HG03095 (cell line): ENCODE data around the gene PAIP2.
A peak's percentile ranks its signal among the peaks of the same experiment; 100 is the strongest.
"Not testable (repeated sequence)": the region's sequence is repeated elsewhere in the genome, so short reads cannot be mapped to it uniquely, and the experiment has no call there.

ENCODE experiments used
- ATAC-seq: cut with Tn5 transposase; IDR thresholded peaks from one replicate; pipeline ENCODE4 v1.9.1; 2021; ENCODE audit warnings: moderate library complexity; ENCODE audit not compliant: unreplicated experiment

Gene PAIP2, protein sequence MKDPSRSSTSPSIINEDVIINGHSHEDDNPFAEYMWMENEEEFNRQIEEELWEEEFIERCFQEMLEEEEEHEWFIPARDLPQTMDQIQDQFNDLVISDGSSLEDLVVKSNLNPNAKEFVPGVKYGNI

DNA sequence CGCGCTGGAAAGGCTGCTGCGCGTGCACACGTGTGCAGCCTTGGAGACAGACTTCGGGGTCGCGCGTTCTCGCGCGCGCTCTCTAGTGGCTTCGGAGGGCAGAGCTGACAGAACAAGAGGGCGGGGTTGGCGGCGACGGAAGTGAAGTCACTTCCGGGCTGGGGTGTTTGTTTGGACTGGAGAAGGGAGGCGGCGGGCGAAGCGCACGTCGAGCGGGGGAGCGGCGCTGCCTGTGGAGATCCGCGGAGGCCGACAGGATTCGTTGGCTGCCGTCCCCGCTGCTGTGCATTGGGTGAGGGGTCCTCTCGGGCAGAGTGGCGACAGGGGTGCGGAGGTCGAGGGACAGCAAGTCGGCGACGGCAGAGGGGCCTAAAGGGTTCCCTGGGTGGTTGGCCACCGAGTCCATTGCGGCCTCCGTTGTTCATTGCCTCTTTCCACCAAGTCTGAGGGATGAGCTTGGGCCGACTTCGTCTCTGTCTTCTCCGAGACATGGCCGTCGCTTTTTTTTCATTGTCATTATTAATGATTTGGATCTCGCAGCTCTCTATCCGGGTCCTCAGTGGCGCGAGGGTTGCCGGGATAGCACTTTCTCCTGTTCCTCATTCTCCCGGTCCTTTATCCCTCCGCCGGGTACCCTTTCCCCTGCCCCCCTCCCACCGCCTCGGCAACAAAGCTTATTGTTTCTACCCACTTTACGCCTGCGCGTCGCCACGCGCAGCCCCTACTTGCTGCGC lies at the start of gene PAIP2:
TSS of gene PAIP2 (plus strand) at position 166 of the 734 bp plus-strand sequence. CDS start 21,931 bp downstream, outside the sequence.
- peak; percentile 90 for ATAC-seq

DNA sequence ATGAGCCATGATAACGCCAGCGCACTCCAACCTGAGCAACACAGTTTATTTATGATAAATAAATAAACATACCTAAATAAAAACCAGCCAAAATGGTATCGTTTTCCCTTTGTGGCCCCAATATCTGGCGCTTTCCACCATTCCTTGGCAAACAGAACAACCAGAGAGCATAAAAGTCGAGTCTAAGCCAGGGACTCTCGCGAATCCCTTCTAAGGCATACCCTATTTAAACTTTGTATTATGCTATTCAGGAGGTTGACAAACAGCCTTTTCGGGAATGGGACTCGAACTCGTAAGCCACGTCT lies 48.5 kb upstream of the PAIP2 start:
- ATAC-seq = no peak

DNA sequence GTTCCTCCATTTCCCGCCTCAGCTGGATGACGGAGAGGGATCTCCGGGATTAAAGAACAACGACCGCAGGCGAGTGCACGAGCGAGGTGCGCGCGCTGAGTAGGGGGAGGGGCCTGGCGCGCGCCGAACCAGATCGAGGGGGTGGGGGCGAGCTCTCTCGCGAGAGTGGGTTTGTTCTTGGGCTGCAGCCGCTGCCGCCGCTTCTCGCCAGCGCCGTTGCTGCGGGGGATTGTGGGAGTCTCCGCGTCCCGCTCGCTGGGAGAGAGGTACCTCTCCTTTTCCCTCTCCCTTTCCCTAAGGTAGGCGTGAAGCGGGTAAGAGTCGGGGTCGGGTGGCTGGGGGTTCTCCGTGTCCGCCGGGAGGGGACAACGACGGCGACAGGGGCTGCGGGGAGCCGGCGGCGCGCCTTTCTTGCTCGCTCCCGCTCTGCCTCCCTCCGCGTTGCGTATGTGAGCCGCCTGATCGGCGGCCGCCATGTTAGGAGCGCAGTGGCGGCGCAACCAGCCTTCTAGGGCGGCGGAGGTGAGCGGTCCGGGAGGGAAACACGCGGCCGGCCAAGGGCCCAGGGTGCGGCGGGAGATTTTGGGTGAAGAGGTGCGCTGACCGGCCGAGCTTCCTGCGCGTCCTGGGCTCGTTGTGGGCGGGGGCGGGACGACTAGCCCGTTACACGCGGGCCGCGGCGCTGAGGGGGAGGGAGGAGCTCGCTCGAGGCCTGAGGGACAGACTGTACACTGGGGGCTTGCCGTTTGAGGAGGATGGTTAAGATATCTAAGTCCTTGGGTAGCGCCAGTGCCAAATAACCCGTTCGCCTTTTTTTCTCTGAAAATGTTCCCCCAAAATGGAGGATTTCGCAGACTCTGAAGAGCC lies 47.9 kb upstream of the PAIP2 start, which contains the start of gene MATR3:
TSS of gene MATR3 (plus strand) at position 234 of the 867 bp plus-strand sequence. CDS start 13,676 bp downstream, outside the sequence.
- ATAC-seq = peak; percentile 78

DNA sequence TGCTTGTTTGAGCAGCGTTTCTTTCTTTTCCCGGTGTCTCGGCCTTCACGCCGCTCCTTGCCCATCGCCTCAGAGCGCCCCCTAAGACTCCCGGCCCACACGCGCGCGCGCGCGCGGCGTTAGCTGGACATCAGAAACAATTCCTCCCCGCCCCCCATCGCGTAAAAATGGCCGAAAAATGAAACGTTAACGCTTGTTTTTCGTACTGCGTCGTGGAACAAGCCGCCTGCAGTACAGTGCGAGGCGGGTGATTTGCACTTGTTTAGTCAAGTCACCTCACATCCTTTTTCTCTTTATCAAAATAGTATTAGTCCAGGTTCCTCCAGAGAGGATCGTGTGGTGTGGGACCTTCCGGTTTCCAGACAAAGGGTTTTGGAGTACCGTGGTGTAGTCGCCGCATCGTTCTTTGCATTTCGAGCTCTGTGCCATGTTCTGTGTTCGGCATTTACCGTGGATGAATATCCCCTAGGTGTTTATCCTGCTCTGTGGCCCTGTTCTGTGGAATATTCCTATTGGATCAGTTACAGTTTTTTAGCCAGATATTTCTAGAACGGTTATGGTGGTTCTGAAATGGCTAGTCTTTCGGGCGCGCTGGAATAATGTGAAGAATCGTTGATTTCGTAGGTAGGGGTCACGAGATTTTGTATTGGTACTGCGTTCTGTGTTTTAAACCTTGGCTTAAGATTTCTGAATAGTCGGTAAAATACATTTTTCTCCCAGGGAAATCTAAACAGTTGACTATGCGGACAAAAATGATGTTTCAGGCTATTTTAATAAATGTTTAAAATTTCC lies 47.1 kb upstream of the PAIP2 start:
- peak; percentile 26 for ATAC-seq

DNA sequence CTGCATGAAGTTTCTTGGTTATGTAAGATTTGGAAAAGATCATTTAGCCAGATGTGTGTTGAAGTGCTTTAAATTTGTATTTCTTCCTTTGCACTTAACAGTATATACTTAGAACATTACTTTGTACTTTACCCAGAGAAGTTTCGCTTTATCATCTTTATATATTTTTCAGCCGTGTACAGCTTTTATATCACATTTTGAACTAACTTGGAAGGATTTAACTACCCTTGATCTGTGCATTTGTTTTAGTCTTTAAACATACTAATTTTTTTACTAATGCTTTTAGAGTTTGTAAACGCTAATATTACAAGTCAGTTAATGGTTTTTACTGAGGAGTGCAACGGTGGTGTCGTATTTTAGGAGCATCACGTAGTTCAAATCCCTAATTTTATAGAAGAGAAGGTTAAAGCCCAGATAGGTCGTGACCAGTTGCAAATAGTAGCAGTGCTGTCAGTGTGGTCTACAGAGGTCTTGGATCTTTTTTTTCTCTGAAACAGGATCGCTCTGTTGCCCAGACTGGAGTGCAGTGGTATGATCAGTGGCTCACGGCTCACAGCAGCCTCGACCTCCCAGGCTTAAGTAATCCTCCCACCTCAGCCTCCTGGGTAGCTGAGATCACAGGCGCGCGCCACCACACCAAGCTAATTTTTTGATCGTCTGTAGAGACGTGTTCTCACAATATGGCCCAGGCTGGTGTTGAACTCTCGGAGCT lies 46.2 kb upstream of the PAIP2 start:
- no peak for ATAC-seq

DNA sequence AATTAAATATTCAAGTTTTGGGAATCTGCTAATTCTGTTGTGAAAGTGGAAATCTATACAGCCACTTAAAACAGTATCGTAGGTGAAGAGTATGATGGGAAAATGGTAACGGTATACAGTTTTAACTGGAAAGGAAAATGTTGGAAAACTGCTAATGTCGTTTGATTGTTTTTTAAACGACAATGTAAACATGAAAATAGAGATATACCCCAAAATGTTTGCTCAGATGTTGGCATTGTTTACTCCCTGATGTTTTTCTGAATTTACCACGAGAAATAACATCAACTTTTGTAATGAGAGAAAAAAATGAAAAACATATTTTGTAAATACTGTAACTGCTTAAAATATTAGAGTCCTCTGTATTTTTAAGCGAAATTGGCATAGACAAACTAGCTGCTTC lies 45.5 kb upstream of the PAIP2 start:
- no peak for ATAC-seq

DNA sequence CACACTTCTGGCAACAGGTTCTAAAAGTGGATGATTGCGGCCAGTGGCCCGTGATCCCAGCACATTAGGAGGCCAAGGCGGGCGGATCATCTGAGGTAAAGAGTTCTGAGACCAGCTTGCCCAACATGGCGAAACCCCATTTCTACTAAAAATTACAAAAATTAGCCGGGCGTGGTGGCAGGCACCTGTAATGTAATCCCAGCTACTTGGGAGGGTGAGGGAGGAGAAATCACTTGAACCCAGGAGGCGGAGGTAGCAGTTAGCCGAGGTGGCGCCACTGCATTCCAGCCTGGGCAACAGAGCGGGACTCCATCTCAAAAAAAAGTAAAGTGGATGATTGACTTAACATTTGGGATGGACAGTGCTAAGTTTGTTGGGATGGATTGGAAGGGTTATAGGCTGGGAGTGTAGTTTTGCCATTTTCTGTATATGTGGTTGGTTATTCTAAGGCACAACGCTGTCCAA lies 44.8 kb upstream of the PAIP2 start:
- no peak for ATAC-seq

DNA sequence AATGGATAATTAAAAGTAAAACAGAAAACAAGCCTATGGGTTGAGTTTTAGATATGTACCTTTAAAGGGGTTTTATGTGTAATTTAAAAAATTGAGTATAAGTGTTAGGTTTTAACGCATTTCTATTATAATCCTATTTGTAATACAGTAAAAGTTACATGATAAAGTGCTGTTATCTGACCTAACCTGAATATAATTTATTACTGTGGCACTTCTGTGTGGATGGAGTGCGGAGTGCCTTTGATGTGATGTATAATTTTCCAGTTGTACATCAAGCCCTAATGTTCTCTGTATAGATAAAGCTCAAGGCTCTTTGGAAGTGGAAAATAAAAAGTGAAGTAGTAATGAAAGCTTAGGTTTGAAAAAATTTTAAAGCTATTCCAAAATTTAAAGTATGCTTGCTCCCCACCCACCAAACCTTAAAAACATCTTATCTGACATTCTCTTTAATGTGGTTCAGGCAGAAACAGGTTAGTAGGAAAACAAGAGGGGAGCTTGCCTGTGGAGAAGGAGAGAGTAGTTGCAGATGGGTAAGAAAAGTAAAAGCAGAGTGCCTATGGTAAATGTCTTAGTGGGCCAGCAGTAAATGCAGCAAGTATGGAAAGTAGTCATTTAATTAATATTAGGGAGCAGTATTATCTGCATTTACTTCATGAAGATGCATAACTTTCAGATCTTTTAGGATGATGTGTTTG lies 44.1 kb upstream of the PAIP2 start:
- ATAC-seq = no peak

DNA sequence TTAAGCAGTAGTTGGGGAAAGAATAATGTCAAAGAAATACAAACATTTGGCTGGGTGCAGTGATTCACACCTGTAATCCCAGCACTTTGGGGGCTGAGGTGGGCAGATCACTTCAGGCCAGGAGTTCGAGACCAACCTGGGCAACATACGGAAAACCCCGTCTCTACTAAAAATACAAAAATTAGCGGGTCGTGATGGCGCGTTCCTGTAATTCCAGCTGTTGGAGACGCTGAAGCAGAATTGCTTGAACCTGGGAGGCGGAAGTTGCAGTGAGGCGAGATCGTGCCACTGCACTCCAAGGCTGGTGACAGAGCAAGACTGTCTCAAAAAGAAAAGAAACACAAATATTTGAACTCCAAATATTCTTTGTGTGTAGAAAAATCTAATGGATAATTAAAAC lies 43.4 kb upstream of the PAIP2 start:
- no peak for ATAC-seq

DNA sequence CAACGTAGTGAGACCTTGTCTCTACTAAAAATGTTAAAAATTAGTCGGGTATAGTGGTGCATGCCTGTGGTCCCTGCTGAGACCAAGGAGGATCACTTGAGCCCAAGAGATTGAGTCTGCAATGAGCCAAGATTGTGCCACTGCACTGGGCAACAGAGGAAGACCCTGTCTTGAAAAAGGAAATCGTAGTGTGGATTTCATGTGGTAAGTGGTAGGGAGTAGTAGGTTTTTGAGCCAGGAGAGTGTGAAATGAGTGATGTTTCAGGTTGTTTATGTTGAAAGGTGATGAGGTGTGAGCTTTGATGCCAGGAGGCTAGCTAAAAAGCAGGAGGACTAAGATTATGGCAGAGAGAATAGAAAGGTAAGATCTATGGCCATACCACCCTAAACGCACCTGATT lies 42.2 kb upstream of the PAIP2 start:
- no peak for ATAC-seq

DNA sequence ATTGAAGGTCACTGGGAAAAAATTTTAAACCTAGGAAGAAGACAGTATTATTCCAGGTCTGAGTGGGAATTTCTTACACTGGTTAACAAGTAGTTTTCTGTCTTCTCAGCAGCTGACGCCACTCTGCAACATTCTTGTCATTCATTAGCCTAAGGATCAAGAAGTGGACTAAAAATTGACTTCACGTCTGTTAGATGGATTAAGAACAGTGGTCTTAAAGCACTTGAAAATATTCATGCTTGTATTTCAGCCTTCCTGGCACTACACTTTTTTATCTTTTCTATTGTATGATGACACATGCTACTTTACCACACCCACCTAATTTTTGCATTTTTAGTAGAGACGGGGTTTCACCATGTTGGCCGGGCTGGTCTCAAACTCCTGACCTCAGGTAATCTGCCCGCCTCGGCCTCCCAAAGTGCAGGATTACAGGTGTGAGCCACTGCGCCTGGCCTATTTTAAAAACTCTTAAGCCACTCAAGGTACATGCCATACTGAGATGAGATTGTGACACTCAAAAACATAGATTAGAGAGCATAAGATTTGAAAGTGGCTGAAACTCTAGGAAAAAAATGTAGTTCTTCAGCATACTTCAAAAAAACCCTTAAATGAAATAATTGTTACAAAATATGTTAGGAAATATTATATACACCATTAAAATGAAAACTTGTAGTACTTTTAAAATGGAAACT lies 39.7 kb upstream of the PAIP2 start:
- ATAC-seq = no peak

DNA sequence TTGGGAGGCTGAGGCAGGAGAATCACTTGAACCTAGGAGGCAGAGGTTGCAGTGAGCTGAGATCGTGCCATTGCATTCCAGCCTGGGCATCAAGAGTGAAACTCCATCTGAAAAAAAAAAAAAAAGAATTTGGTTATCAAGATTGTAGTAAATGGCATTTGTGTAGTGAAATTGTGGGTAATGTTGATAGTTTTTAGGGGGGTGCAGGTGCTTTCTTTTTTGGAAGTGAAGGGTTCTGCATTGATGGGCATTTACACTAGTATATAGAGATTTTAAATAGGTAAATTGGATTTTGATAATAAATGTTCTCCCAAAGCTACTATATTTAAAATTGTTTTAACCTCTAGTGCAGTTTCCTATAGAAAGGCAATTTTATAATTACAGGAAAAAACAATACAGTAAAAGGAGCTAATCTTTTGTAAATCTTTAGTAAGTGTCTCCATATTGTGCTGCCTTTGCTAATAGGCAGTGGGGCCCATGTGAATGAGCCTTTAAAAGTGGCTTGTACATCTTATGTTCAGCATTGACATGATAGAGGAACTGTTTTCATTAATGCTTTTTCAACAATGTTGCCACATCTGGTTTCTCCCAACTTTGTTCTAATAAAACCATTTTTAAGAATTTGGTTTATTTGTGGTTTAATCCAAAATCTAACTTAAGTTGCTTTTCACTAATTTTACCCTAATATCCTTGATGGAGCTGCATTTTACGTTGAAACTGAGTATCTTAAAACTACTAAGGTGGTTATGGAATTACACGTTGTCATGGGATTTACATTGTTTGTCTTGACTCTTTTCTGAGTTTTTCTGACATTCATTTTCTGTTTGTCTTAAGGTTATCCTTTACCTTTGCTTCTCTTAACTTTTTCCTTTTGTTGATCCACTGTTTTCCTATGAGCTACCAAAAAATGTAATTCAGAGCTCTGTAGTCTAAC lies 37.0 kb upstream of the PAIP2 start:
- no peak for ATAC-seq

DNA sequence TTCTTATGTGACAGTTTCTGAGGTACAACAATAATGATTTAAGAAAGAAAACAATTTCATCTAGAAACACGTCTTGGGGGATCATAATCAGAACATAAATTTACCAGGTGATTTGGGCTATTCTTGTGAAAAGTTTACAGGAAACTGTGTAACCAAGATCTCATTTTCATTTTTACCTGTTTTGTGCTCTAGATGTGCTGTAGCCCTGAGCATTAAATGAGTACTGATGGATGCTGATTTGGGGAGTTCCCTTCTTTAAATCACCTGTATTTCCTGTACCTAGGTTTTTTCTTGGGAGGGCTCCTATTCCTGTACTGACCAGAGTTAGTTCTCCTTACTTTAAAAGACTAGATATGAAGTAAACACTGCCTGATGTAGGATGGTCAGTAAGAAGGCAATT lies 35.5 kb upstream of the PAIP2 start:
- ATAC-seq = no peak

DNA sequence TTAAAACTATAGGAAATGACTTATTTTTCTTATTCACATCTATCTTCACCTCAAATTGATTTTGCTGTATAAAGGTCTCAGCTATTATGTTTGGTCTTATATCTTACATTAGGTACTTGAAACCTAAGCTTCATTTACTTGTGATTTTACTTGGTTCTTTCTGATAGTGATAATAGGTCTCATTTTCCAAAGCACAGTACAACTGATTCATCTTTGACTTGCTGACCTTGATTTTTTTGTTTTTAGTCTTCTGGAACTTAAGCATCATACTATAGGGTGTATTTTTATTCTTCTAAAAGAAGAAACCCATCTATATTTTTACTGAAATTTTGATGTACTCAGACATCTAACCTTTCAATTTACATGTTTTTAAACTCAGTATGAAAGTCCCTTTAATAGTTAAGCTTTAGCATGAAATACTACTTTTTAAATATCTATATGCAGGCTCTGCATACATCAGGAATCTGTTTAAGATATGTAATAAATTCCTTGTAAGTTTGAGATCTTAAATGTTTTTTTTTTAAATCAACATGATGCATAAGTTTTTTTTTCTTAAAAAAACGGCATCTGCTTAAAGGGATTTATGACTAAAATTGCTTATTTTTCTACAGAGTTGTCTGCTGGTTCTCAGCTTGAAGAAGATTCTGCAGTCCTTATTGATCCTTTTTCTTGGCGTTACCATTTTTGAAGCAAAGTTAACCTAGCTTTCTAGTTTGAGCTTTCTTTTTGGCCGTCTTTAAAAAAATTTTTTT lies 34.9 kb upstream of the PAIP2 start:
- ATAC-seq = no peak

DNA sequence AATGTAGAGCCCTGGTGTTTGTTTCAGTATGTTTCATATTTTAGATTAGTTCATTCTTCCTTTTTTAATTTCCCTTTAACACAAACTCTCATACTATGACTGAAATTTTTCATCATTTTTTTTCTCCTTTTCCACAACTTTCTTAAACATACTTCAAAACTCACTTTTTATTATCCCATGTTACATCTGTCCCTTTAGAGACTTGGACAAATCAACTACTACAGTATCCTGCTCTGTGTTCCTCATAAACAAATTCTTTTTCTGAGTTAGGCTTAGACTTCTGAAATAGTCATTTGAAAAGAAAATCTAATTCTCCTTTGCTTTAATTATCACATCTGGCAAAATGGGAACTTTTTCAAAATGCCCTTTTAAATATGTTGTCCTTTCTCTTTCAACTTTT lies 32.9 kb upstream of the PAIP2 start:
- ATAC-seq = no peak

DNA sequence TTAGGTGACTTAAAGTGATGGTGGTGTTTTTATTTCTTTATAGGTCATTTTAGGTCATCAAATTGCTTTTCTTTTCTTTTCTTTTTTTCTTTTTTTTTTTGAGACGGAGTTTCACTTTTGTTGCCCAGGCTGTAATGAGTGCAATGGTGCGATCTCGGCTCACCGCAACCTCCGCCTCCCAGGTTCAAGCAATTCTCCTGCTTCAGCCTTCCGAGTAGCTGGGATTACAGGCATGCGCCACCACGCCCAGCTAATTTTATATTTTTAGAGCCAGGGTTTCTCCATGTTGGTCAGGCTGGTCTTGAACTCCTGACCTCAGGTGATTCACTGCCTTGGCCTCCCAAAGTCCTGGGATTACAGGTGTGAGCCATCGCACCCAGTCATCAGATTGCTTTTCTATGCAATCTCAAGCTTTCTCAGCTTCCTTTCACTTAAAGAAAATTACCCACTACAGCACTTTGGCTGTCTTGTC lies 30.9 kb upstream of the PAIP2 start:
- ATAC-seq = not testable (repeated sequence)

DNA sequence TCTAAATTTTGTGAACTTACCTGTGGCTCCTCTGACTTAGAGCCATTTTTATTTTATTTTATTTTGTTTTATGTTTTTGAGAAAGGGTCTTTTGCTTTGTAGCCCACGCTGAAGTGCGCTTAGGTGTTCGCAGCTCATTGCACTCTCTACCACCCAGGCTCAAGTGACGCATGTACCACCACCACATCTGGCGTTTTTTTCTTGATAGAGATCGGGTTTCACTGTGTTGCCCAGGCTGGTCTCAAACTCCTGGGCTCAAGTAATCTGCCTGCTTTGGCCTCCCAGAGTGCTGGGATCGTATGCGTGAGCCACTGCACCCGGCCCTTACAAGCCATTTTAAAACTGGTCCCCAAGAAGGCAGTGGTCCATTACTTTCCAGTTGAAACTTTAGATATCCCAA lies 29.6 kb upstream of the PAIP2 start:
- ATAC-seq = no peak
